ENCODE data around the gene LEPR.

- TF ChIP-seq CTCF (IDR thresholded peaks at IDR 0.05): no peak
- TF ChIP-seq POLR2A (IDR thresholded peaks at IDR 0.05; ENCODE audit: low read depth): no peak
These were observed 38.4 kb downstream of the LEPR start for GRCh38 chr1:65458730-65459396.

Data from esophagus muscularis mucosa (tissue), 3 donors.